ENCODE data around the gene PTH2. TPM values are rescaled to one million over a fixed set of nuclear protein-coding genes. Genes with fewer than 3 reads are reported as not detected.
A peak's percentile ranks its signal among the peaks of the same experiment; 100 is the strongest.

Gene PTH2
- total and polyA plus RNA-seq, 2 donors from 2014 or later, result not detected

GRCh38 chr19:49414256-49414655, 9.0 kb downstream of the PTH2 start:
- no peak for DNase-seq
- Histone ChIP-seq H3K9me3 (ENCODE audit: control insufficient read depth in 2 of 3, insufficient read depth in 1 of 3, low read length in 3 of 3) (no peaks in the 10 kb centered on the region), H3K36me3 (ENCODE audit: control insufficient read depth in 2 of 3, insufficient read depth in 3 of 3, low read length in 3 of 3) (no peaks in the 10 kb centered on the region), H3K4me1 (ENCODE audit: control insufficient read depth in 2 of 3, insufficient read depth in 2 of 3, low read depth in 1 of 3, low read length in 3 of 3) (no peaks in the 10 kb centered on the region), H3K4me3 (ENCODE audit: low read length in 3 of 3) (no peak overlapping the region), H3K27me3 (ENCODE audit: control insufficient read depth, insufficient read depth, low read length) (peaks cover 5% of the 10 kb centered on the region), H3K9ac (ENCODE audit: low read length in 3 of 3) (no peak overlapping the region), H3K27ac (ENCODE audit: low read depth in 2 of 2, low read length in 2 of 2) (no peak overlapping the region)
- intact Hi-C loops (cut with DNase I), result no loop called here
- FAIRE-seq, result no peak
- TF ChIP-seq, protein P1, sequence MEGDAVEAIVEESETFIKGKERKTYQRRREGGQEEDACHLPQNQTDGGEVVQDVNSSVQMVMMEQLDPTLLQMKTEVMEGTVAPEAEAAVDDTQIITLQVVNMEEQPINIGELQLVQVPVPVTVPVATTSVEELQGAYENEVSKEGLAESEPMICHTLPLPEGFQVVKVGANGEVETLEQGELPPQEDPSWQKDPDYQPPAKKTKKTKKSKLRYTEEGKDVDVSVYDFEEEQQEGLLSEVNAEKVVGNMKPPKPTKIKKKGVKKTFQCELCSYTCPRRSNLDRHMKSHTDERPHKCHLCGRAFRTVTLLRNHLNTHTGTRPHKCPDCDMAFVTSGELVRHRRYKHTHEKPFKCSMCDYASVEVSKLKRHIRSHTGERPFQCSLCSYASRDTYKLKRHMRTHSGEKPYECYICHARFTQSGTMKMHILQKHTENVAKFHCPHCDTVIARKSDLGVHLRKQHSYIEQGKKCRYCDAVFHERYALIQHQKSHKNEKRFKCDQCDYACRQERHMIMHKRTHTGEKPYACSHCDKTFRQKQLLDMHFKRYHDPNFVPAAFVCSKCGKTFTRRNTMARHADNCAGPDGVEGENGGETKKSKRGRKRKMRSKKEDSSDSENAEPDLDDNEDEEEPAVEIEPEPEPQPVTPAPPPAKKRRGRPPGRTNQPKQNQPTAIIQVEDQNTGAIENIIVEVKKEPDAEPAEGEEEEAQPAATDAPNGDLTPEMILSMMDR (IDR thresholded peaks at IDR 0.05; ENCODE audit: borderline replicate concordance, extremely low read depth, insufficient read depth), result no peak

DNA sequence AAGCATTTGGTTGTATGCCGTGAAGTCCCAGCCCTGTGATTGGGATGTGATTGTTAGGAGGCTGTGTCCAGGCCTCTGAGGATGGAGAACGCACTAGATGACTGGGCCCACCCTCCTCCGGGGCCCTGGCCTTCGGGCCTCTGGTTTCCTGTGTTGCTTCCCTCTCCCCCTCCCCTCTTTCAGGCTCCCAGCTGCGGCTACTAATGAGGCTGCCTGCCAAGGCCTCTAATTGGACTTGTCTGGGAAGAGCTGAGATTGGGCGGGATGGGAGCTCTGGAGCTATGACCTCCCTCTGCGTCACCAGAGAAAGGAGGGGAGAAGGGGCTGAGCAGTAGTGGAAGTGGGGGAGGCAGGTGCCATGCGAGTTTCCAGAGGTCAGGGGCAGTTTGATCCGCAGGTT, 9.9 kb downstream of the PTH2 start:
- Histone ChIP-seq H3K4me1 (ENCODE audit: control insufficient read depth in 2 of 3, insufficient read depth in 2 of 3, low read depth in 1 of 3, low read length in 3 of 3) (no peaks in the 10 kb centered on the region), H3K9ac (ENCODE audit: low read length in 3 of 3) (no peak overlapping the region), H3K4me3 (ENCODE audit: low read length in 3 of 3) (no peak overlapping the region), H3K9me3 (ENCODE audit: control insufficient read depth in 2 of 3, insufficient read depth in 1 of 3, low read length in 3 of 3) (no peaks in the 10 kb centered on the region), H3K36me3 (ENCODE audit: control insufficient read depth in 2 of 3, insufficient read depth in 3 of 3, low read length in 3 of 3) (no peaks in the 10 kb centered on the region), H3K27me3 (ENCODE audit: control insufficient read depth, insufficient read depth, low read length) (no peaks in the 10 kb centered on the region), H3K27ac (ENCODE audit: low read depth in 2 of 2, low read length in 2 of 2) (no peak overlapping the region)
- FAIRE-seq (no peak), DNase-seq (peak in 4 of 5 donors; percentile 79 to 96 (median 85))
- intact Hi-C loops (cut with DNase I), result no loop called here
- TF ChIP-seq, protein P1 (IDR thresholded peaks at IDR 0.05; ENCODE audit: borderline replicate concordance, extremely low read depth, insufficient read depth), result no peak

GRCh38 chr19:49411681-49412326, 11.4 kb downstream of the PTH2 start:
- intact Hi-C loops (cut with DNase I), result no loop called here
- TF ChIP-seq, protein P1 (IDR thresholded peaks at IDR 0.05; ENCODE audit: borderline replicate concordance, extremely low read depth, insufficient read depth), result no peak
- no peak for FAIRE-seq
- Histone ChIP-seq H3K36me3 (ENCODE audit: control insufficient read depth in 2 of 3, insufficient read depth in 3 of 3, low read length in 3 of 3) (no peaks in the 10 kb centered on the region), H3K4me3 (ENCODE audit: low read length in 3 of 3) (no peak overlapping the region), H3K9ac (ENCODE audit: low read length in 3 of 3) (no peak overlapping the region), H3K9me3 (ENCODE audit: control insufficient read depth in 2 of 3, insufficient read depth in 1 of 3, low read length in 3 of 3) (no peaks in the 10 kb centered on the region), H3K27ac (ENCODE audit: low read depth in 2 of 2, low read length in 2 of 2) (no peak overlapping the region), H3K27me3 (ENCODE audit: control insufficient read depth, insufficient read depth, low read length) (no peaks in the 10 kb centered on the region), H3K4me1 (ENCODE audit: control insufficient read depth in 2 of 3, insufficient read depth in 2 of 3, low read depth in 1 of 3, low read length in 3 of 3) (no peaks in the 10 kb centered on the region)
- DNase-seq, result peak in 1 of 5 donors; percentile 51
